Measurements from ENCODE around the gene IGDCC3.

The IGDCC3 gene

GRCh38 chr15:65303687-65304380, 74.0 kb downstream of the IGDCC3 start:
- no peaks in the 10 kb centered on the region for H3K36me3 ChIP-seq (ENCODE audit: low read length)
- TF ChIP-seq CTCF (IDR thresholded peaks at IDR 0.05; ENCODE audit: insufficient read depth, low read length, poor library complexity, severe bottlenecking), result no peak
- TF ChIP-seq EZH2phosphoT487 (conservative IDR thresholded peaks at IDR 0.05; ENCODE audit: low read length), result no peak
- peaks cover 22% of the 10 kb centered on the region for H3F3A ChIP-seq (ENCODE audit: insufficient read depth)
- peak overlapping the region; percentile 99 for H2AFZ ChIP-seq (ENCODE audit: low read depth, low read length, severe bottlenecking)
- no peaks in the 10 kb centered on the region for H3K27me3 ChIP-seq (ENCODE audit: low read length)
- H3K9ac ChIP-seq (ENCODE audit: low read length), result peak overlapping the region; percentile 66
- H3K27ac ChIP-seq (ENCODE audit: low read depth, low read length), result peak overlapping the region; percentile 81
- H4K20me1 ChIP-seq (ENCODE audit: low read depth, low read length), result no peaks in the 10 kb centered on the region
- peak overlapping the region; percentile 96 for H3K4me2 ChIP-seq (ENCODE audit: low read depth, low read length, poor library complexity, severe bottlenecking)
- peak overlapping the region; percentile 59 for H3K4me3 ChIP-seq (ENCODE audit: insufficient read depth, low read length, poor library complexity, severe bottlenecking)
- no peaks in the 10 kb centered on the region for H3K9me3 ChIP-seq (ENCODE audit: insufficient read depth, low read length)
- H3K79me2 ChIP-seq (ENCODE audit: insufficient read depth, low read length), result no peaks in the 10 kb centered on the region
- H3K9me2 ChIP-seq (replicated peaks; ENCODE audit: insufficient read depth, low read length), result no peaks in the 10 kb centered on the region

- Histone ChIP-seq H3K27ac (ENCODE audit: low read depth, low read length) (no peak overlapping the region), H2AFZ (ENCODE audit: low read depth, low read length, severe bottlenecking) (no peak overlapping the region), H3K9me3 (ENCODE audit: insufficient read depth, low read length) (no peaks in the 10 kb centered on the region), H3K9me2 (replicated peaks; ENCODE audit: insufficient read depth, low read length) (no peaks in the 10 kb centered on the region), H3K27me3 (ENCODE audit: low read length) (no peaks in the 10 kb centered on the region), H3F3A (ENCODE audit: insufficient read depth) (peaks cover 31% of the 10 kb centered on the region), H3K79me2 (ENCODE audit: insufficient read depth, low read length) (no peaks in the 10 kb centered on the region), H3K4me3 (ENCODE audit: insufficient read depth, low read length, poor library complexity, severe bottlenecking) (no peak overlapping the region), H3K9ac (ENCODE audit: low read length) (no peak overlapping the region), H4K20me1 (ENCODE audit: low read depth, low read length) (no peaks in the 10 kb centered on the region), H3K36me3 (ENCODE audit: low read length) (no peaks in the 10 kb centered on the region), H3K4me2 (ENCODE audit: low read depth, low read length, poor library complexity, severe bottlenecking) (no peak overlapping the region)
- TF ChIP-seq EZH2phosphoT487 (conservative IDR thresholded peaks at IDR 0.05; ENCODE audit: low read length) (no peak), CTCF (IDR thresholded peaks at IDR 0.05; ENCODE audit: insufficient read depth, low read length, poor library complexity, severe bottlenecking) (no peak)
Observed at GRCh38 chr15:65302061-65302460, 75.7 kb downstream of the IGDCC3 start.

- no peak overlapping the region for H3K27ac ChIP-seq (ENCODE audit: low read depth, low read length)
- no peaks in the 10 kb centered on the region for H3K9me2 ChIP-seq (replicated peaks; ENCODE audit: insufficient read depth, low read length)
- TF ChIP-seq EZH2phosphoT487 (conservative IDR thresholded peaks at IDR 0.05; ENCODE audit: low read length), result no peak
- no peak for TF ChIP-seq CTCF (IDR thresholded peaks at IDR 0.05; ENCODE audit: insufficient read depth, low read length, poor library complexity, severe bottlenecking)
- H3F3A ChIP-seq (ENCODE audit: insufficient read depth), result peaks cover 33% of the 10 kb centered on the region
- no peaks in the 10 kb centered on the region for H3K79me2 ChIP-seq (ENCODE audit: insufficient read depth, low read length)
- no peak overlapping the region for H3K4me2 ChIP-seq (ENCODE audit: low read depth, low read length, poor library complexity, severe bottlenecking)
- no peak overlapping the region for H2AFZ ChIP-seq (ENCODE audit: low read depth, low read length, severe bottlenecking)
- H3K9me3 ChIP-seq (ENCODE audit: insufficient read depth, low read length), result no peaks in the 10 kb centered on the region
- no peaks in the 10 kb centered on the region for H3K36me3 ChIP-seq (ENCODE audit: low read length)
- H4K20me1 ChIP-seq (ENCODE audit: low read depth, low read length), result no peaks in the 10 kb centered on the region
- no peak overlapping the region for H3K4me3 ChIP-seq (ENCODE audit: insufficient read depth, low read length, poor library complexity, severe bottlenecking)
- H3K9ac ChIP-seq (ENCODE audit: low read length), result no peak overlapping the region
- no peaks in the 10 kb centered on the region for H3K27me3 ChIP-seq (ENCODE audit: low read length)
Observed at GRCh38 chr15:65300924-65301441, 76.8 kb downstream of the IGDCC3 start.
